HG02610 (cell line): Measurements from ENCODE around the gene CCDC106.

Experiments
- ATAC-seq: cut with Tn5 transposase; IDR thresholded peaks from one replicate; pipeline ENCODE4 v1.9.1; 2021; ENCODE audit warnings: mild to moderate bottlenecking, moderate library complexity; ENCODE audit not compliant: unreplicated experiment

The CCDC106 gene

DNA sequence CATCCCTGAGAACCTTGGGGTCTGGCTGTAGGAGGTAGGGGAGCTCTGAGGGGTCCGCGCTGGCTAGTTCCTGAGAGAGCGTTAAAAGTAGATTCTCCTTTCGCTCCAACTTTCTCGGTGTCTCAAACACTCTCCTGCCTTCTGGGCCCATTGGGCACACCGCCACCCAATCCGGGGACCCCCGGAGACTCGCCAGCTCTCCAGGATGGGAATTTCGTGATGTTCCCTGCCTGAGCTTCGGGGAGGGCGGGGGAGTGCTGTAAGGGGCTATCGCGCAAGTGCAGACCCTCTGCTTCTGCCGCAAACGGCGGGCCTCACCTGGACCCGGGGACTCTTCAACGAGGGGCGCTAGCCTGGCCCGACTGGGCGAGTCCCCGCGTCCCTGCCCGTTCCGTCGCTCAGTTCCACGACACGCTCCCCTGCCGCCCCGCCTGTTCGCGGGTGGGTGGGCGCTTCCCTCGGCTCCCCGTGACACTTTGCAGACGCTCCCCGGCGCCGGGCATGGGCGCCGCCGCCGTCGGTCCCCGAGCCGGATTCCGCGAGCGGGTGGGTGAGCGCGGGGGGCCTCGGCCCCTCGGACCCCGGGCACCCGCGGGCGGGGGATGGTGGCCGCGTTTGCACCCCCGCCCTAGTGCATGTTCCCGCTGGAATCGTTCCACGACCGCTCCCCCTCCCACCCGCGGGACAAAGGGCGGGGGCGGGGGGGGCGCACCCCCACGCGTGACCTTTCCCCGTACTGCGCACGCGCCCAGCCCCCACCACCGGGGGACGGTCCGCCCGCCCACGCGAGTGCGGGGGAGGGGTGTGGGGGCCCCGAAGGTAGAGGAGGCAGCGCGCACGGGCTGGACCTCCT, at the start of gene CCDC106:
TSS of gene CCDC106 (plus strand) at position 481 of the 853 bp plus-strand sequence. CDS start 835 bp downstream, outside the sequence.
- ATAC-seq, result no peak

- peak; percentile 53 for ATAC-seq
These were observed 49.1 kb upstream of the CCDC106 start for GRCh38 chr19:55598719-55599467.

DNA sequence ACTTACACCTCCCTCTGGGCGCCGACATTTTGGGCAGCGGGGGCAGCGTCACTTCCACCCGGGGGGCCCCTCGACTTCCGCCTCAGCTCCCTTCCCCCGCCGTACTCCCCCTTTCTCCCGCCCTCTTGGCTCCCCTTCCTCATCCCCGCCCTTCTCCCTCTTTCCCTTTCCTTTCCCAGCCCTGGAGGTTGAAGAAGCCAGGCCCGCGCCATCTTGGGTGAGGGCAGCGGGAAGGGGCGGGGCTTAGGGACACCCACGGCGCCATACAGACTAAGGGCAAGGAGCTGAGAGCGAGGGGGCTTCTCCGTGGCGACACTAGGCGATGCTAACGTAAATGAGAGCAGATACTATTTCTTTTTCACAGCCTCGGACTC, 48.6 kb upstream of the CCDC106 start, which contains the start of gene FIZ1:
TSS of gene FIZ1 (minus strand) at position 50 of the 374 bp plus-strand sequence. CDS start 1,652 bp downstream, outside the sequence.
- ATAC-seq, result peak; percentile 57

DNA sequence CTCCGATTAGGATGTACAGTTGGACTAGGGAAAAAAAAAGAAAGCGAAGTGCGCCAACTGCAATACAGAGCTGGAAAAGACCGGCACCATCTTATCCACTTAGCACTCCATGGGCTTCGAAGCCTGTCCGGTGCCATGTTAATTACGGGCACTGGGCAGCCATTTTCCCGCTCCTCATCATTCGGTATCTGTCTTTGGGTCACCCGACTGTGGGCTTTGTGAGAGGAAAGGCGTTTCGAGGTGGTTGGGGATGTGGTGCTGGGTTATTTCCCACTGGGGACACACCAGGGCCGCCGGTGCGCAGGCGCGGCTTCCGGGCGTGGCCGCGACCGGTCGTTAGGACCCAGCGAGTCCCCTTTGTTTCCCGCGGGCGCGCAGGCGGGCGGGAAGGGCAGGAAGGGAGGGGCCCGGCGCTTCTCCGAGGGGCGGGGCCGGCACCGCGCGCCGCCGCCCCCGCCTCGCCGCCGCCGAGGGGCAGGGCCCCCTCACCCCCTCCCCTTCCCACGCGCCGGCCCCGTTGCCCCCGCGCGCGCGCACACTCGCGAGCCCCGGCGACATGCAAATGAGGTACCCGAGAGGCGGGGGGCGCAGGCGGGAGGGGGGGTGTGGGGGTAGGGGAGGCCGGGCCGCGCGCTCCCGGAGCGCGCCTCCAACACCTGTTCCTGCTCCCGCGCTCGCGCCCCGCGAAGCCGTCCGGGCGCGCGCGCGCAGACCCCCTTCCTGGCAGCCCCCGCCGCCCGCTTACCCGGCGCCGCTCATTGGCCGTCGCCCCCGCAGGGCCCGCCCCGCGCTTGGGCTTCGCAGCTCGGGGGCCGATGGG, 48.0 kb upstream of the CCDC106 start, which contains the start of gene ZNF524:
TSS of gene ZNF524 (plus strand) at position 447 of the 820 bp plus-strand sequence. CDS start 1,825 bp downstream, outside the sequence.
- peak; percentile 38 for ATAC-seq

DNA sequence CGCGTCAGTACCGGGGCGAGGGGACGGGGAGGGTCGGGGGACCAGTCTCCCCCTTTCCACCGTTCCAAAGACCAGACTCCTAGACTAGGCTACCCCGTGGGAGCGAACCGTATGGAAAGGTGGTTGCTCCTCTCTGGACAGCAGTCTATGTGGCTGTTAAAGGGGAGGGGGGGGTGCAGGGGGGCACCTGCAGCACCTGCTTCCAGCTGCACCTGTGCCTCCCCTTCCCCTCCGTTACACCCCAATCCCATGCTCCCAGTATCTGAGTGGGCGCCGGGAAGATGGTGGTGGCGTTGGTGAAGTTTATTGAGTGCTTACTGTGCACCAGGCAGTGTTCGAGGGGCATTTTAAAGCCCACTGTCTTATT, 47.4 kb upstream of the CCDC106 start:
- ATAC-seq, result no peak

- ATAC-seq, result no peak
These were observed 46.9 kb upstream of the CCDC106 start for GRCh38 chr19:55601084-55601483.

DNA sequence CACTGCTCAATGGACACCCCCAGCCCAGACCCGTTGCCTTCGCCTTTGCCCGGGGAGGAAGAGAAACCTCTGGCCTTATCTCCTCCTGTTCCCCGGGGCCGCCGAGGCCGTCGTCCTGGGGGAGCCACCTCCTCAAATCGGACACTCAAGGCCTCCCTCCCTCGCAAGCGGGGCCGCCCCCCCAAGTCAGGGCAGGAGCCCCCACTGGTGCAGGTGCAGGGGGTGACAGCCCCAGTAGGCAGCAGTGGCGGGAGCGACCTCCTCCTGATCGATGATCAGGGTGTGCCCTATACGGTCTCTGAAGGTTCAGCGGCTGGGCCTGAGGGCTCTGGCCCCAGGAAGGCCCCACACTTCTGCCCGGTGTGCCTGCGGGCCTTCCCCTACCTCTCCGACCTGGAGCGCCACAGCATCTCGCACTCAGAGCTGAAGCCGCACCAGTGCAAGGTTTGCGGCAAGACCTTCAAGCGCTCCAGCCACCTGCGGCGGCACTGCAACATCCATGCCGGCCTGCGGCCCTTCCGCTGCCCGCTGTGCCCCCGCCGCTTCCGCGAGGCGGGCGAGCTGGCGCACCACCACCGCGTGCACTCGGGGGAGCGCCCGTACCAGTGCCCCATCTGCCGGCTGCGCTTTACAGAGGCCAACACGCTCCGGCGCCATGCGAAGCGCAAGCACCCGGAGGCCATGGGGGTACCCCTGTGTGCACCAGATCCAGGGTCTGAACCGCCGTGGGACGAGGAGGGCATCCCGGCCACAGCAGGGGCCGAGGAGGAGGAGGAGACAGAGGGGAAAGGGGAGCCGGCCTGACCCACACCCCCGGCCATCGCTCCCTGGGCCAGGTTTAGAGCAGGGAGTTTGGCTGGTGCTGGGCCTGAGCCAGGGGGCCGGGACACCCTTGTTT, 45.7 kb upstream of the CCDC106 start:
- ATAC-seq, result no peak

- ATAC-seq, result no peak
These were observed 44.9 kb upstream of the CCDC106 start for GRCh38 chr19:55603115-55603514.

- ATAC-seq, result no peak
These were observed 44.3 kb upstream of the CCDC106 start for GRCh38 chr19:55603581-55604292.

DNA sequence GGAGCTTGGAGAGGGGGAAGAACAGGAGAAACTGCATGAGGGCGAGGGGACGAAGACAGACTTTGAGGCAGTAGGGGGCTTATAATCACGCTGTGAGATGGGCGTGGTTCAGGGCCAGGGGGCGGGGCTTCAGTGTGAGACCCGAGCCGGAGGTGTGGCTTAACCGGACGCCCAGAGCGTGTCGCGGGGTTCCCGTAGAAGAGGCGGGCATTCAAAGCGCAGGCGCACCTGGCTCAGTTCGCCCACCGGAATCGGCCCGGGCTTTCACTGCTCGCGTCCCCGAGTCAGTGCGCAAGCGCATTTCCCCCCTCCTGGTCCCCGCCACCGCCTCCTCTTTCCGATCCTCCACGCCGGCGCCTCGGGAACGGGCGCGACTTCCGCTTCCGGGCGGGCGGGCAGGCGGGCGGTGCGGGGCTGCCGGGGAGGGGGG, 42.8 kb upstream of the CCDC106 start:
- peak; percentile 61 for ATAC-seq

- ATAC-seq, result peak; percentile 40
These were observed 42.2 kb upstream of the CCDC106 start, which contains the start of gene ZNF865 for GRCh38 chr19:55605637-55606470. ZNF865 (plus strand) TSS chr19:55605647; CDS start chr19:55613619, 7,972 bp downstream.

- ATAC-seq, result no peak
These were observed 41.6 kb upstream of the CCDC106 start for GRCh38 chr19:55606471-55606787.

DNA sequence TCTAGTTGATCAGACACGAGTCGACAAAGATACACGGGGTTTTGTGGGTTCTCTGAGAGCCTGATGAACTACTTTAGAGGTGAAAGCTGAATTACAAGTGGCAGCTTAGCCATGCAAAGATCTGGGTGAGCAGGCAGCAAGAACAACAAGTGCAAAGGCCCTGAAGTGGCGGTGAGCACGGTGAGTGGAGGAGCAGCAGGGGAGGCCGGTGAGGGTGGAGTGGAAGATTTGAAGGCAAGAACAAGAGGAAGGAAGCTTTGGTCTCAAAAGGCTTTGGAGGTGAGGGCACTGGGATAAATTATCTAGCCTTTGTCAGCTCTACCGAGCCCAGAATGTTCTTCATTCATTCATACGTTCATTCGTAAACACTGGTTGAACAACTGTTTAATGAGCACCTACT, 41.2 kb upstream of the CCDC106 start:
- ATAC-seq, result no peak

DNA sequence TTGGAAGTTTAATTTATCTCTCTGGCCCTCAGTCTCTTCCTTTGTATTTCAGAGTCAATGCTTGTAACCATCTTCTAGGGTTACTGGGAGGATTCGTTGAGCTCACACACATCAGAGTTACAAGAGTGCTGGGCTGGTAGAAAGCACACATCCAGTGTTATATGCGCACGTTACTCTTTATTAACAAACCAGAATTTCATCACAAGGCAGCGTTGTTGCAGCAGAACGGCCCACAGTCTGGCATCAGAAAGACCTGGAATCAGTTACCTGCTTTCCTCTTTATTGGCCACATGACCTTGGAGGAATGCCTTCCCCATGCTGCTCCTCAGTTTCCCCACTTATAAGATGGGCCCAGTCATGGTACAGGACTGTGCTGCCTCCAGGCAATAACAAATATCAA, 38.7 kb upstream of the CCDC106 start:
- ATAC-seq, result no peak

- no peak for ATAC-seq
These were observed 36.6 kb upstream of the CCDC106 start for GRCh38 chr19:55611300-55611982.

DNA sequence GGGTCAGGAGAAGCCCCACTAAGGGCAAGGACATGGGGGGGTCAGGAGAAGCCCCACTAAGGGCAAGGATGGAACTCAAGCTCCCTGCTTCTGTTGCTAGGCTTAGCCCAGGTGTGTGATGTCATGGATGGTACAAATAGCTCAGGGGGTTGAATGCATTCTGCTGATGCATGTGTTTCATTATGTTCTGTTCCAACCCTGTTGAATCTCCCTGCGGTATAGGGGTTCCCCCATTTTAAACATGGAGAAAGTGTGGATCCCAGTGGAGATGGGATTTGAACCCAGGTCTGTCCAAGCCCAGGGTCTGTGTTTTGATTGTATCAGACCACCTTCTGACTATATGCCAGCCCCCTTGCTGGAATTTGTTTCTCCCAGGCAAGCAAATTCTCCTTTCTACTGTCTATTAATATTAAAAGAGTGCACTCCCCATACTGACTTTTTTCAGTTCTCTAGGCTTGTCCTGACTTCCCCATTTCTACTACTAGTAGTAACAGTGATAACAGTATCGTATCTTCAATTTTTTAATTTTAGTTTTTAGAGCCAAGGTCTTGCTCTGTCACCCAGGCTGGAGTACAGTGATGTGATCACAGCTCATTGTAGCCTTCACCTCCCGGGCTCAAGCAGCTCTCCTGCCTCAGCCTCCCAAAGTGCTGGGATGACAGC, 35.9 kb upstream of the CCDC106 start:
- ATAC-seq, result no peak

DNA sequence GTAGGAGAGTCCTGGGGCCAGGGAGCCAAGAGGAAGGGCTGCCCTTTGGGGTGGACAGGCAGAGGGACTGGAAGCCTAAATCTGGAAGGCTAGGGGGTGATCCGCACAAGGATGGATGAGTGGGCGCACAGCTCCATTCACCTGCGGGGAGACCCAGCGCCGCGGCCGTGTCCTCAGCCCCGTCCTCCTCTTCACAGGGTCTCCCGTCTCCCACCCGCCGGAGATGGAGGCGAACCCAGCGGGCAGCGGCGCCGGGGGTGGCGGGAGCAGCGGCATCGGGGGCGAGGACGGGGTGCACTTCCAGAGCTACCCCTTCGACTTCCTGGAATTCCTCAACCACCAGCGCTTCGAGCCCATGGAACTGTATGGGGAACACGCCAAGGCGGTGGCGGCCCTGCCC, 34.6 kb upstream of the CCDC106 start:
- no peak for ATAC-seq
